ENCODE results near the gene SNCA.

SNCA gene

DNA sequence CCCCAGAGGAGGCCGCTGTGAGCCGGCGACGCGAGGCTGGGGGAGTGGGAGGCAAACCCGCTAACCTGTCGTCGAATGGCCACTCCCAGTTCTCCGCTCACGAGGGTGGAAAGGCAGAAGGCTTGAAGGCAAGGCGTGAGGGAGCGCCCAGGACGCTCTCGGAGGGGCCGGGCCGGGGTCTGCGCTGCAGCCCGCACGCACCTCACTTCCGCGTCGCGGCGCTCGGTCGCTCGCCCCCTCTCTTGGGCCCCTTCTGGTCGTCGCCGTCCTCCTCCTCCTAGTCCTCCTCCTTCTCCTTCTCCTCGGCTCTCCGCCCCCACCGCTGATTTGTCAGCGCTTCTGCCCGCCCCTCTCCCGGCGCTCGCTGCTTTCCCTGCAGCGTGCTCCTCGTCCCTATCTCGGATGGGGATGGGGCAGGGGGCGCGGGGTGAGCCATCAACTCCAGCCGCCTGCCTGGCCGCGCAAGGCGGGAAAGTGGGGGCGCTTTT, at the start of gene SNCA:
Gene SNCA, minus strand, starts transcription at position 265 of the 488 bp plus-strand sequence. CDS start 1,494 bp downstream, outside the sequence.
- Histone ChIP-seq H3K9me3 (ENCODE audit: control insufficient read depth, insufficient read depth, low read length) (no peaks in the 10 kb centered on the region), H3K27me3 (ENCODE audit: control insufficient read depth, insufficient read depth, low read length) (peaks cover 6% of the 10 kb centered on the region; the same call in 1 of the 2 replicates), H3K4me1 (ENCODE audit: control insufficient read depth, insufficient read depth, low read length) (no peaks in the 10 kb centered on the region), H3K27ac (ENCODE audit: low read length) (no peak within 1 kb of the TSS), H3K36me3 (ENCODE audit: control insufficient read depth, insufficient read depth, low read length) (no peaks in the 10 kb centered on the region), H3K4me3 (ENCODE audit: low read length) (peak within 1 kb of the TSS; percentile 62; the same call in 1 of the 2 replicates)
- no CpG with 5 or more reads among the region's 48 CpGs for WGBS (ENCODE audit: insufficient coverage, insufficient read length)
- DNase-seq (ENCODE audit: low read depth, low spot score), result peak; percentile 52

DNA sequence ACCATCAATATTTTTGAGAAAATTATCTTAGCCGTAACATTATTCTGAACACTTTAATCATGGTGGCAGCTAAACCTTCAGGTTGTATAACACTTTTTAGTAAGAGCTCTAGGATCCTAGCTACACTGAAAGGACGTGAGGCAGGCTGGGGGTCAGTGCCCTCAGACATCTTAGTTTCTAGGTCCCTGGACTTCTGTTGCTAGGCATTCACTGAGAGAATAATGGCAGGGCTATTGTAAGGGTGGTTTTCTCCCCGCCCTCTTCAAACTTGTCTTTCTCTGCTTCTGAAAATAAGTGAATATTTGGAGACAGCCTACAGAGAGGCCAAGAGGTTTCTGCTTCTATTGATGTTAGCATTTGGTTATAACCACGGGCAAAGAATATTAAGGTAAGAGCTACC, 42.3 kb upstream of the SNCA start:
- H3K27ac ChIP-seq (ENCODE audit: low read length), result no peak overlapping the region
- H3K9me3 ChIP-seq (ENCODE audit: control insufficient read depth, insufficient read depth, low read length), result no peaks in the 10 kb centered on the region
- no peak overlapping the region for H3K4me3 ChIP-seq (ENCODE audit: low read length)
- H3K4me1 ChIP-seq (ENCODE audit: control insufficient read depth, insufficient read depth, low read length), result no peaks in the 10 kb centered on the region
- no peaks in the 10 kb centered on the region for H3K36me3 ChIP-seq (ENCODE audit: control insufficient read depth, insufficient read depth, low read length)
- no peak for DNase-seq (ENCODE audit: low read depth, low spot score)
- no CpG with 5 or more reads among the region's 4 CpGs for WGBS (ENCODE audit: insufficient coverage, insufficient read length)
- H3K27me3 ChIP-seq (ENCODE audit: control insufficient read depth, insufficient read depth, low read length), result no peaks in the 10 kb centered on the region

DNA sequence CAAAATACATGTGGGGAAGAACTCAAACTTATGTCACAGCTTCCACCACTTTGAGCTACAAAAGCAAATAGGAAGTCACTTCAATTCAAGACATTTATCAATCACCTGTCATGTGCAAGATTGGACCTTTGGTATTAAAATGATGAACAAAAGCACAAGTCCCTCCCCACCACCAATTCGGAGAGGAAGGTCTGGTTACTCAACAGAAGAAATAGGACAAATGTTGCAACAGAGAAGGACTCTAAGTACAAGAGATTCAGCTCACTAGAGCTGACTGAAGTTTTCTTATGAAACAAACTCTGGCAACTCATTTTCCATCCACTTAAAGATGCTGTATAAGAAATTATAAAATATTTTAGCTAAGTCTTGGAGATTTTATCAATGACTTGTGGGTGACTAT, 41.6 kb upstream of the SNCA start:
- Histone ChIP-seq H3K9me3 (ENCODE audit: control insufficient read depth, insufficient read depth, low read length) (no peaks in the 10 kb centered on the region), H3K27me3 (ENCODE audit: control insufficient read depth, insufficient read depth, low read length) (no peaks in the 10 kb centered on the region), H3K36me3 (ENCODE audit: control insufficient read depth, insufficient read depth, low read length) (no peaks in the 10 kb centered on the region), H3K4me1 (ENCODE audit: control insufficient read depth, insufficient read depth, low read length) (no peaks in the 10 kb centered on the region), H3K27ac (ENCODE audit: low read length) (no peak overlapping the region), H3K4me3 (ENCODE audit: low read length) (no peak overlapping the region)
- no peak for DNase-seq (ENCODE audit: low read depth, low spot score)
- no CpG with 5 or more reads among the region's 1 CpG for WGBS (ENCODE audit: insufficient coverage, insufficient read length)

DNA sequence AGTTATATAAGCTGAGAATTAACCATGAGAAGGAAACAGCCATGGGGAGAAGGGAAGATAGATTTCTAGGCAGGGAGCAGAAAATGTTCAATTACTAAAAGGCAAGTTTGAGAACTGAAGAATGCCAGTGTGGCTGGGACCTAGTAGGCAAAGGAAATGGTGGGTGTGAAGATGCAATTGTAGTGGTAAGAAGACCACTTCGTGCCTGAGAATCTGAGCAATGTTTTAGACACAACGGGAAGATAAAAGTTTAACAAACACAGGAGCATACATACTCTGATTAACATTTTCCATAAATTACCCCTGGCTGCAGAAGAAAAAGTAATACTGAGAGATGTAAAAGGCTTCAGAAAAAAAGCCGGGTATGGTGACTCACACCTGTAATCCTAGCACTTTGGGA, 39.6 kb upstream of the SNCA start:
- Histone ChIP-seq H3K9me3 (ENCODE audit: control insufficient read depth, insufficient read depth, low read length) (no peaks in the 10 kb centered on the region), H3K27ac (ENCODE audit: low read length) (no peak overlapping the region), H3K27me3 (ENCODE audit: control insufficient read depth, insufficient read depth, low read length) (no peaks in the 10 kb centered on the region), H3K36me3 (ENCODE audit: control insufficient read depth, insufficient read depth, low read length) (no peaks in the 10 kb centered on the region), H3K4me1 (ENCODE audit: control insufficient read depth, insufficient read depth, low read length) (no peaks in the 10 kb centered on the region), H3K4me3 (ENCODE audit: low read length) (no peak overlapping the region)
- DNase-seq (ENCODE audit: low read depth, low spot score), result no peak
- WGBS (ENCODE audit: insufficient coverage, insufficient read length), result no CpG with 5 or more reads among the region's 3 CpGs

DNA sequence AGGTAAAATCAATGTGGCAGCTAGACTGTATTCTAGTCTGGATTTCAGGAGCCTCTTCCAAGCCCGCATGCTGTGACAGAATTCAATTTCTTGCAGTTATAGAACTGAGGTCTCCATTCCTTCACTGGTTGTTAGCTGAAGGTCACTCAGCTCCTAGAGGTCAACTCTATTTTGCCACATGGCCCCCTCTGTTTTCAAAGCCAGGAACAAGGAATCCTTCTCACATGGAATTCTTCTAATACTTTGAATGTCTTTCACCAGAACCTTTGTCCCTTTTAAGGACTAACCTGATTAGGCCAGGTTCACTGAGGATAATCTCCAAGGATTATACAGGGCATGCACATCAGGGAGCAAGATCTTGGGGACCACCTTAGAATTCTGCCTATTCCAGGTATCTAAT, 34.2 kb upstream of the SNCA start:
- no peak overlapping the region for H3K27ac ChIP-seq (ENCODE audit: low read length)
- WGBS (ENCODE audit: insufficient coverage, insufficient read length), result no CpG with 5 or more reads among the region's 1 CpG
- H3K9me3 ChIP-seq (ENCODE audit: control insufficient read depth, insufficient read depth, low read length), result no peaks in the 10 kb centered on the region
- DNase-seq (ENCODE audit: low read depth, low spot score), result no peak
- no peaks in the 10 kb centered on the region for H3K27me3 ChIP-seq (ENCODE audit: control insufficient read depth, insufficient read depth, low read length)
- H3K36me3 ChIP-seq (ENCODE audit: control insufficient read depth, insufficient read depth, low read length), result no peaks in the 10 kb centered on the region
- no peaks in the 10 kb centered on the region for H3K4me1 ChIP-seq (ENCODE audit: control insufficient read depth, insufficient read depth, low read length)
- no peak overlapping the region for H3K4me3 ChIP-seq (ENCODE audit: low read length)

DNA sequence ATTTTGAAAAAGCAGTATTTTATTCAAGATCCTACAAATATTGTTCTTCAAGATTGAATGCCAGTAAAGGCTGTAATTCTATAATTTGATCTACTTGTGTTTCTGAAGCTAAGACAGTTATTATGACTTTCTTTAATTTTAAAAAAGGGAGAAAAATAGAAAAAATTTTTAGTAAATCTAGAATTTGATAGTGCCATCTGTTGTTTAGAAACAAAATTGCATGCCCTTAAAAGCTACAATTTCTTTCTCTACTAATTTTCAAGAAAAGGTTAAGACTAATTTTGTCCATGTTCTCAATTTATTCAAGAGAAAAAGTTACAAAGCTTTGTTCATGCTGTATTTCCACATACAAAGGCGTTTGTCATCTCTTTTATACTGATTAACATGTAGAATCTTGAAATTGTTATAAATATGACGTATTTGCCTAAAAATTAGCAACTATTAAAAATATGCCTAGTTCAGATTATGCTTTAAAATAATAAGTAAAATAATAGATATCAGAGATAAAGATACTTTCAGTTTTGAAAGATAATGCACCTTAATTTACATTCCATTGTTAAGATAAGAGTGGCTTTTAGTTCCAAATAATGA, 32.1 kb upstream of the SNCA start:
- WGBS (ENCODE audit: insufficient coverage, insufficient read length), result no CpG with 5 or more reads among the region's 2 CpGs
- no peaks in the 10 kb centered on the region for H3K27me3 ChIP-seq (ENCODE audit: control insufficient read depth, insufficient read depth, low read length)
- H3K4me1 ChIP-seq (ENCODE audit: control insufficient read depth, insufficient read depth, low read length), result no peaks in the 10 kb centered on the region
- H3K4me3 ChIP-seq (ENCODE audit: low read length), result no peak overlapping the region
- no peak overlapping the region for H3K27ac ChIP-seq (ENCODE audit: low read length)
- H3K36me3 ChIP-seq (ENCODE audit: control insufficient read depth, insufficient read depth, low read length), result no peaks in the 10 kb centered on the region
- no peaks in the 10 kb centered on the region for H3K9me3 ChIP-seq (ENCODE audit: control insufficient read depth, insufficient read depth, low read length)
- no peak for DNase-seq (ENCODE audit: low read depth, low spot score)

DNA sequence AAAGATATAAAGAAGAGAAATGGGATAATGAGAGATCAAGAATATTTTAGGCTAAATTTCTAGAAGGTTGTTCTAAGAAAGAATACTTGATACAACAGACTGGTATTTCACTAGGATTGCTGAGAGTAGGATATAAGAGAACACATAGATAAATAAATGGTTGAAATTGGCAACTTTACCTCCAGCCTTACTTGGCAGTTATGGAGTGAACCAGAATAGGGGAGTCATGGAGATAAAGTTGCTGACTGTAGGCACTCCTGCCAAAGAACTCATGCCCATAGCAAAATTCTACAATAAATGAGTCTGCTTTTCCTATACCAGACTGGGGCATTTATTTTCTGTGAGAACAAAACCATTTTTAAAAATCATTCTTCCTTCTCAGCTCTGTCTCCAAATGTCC, 31.3 kb upstream of the SNCA start:
- Histone ChIP-seq H3K9me3 (ENCODE audit: control insufficient read depth, insufficient read depth, low read length) (no peaks in the 10 kb centered on the region), H3K27me3 (ENCODE audit: control insufficient read depth, insufficient read depth, low read length) (no peaks in the 10 kb centered on the region), H3K4me1 (ENCODE audit: control insufficient read depth, insufficient read depth, low read length) (no peaks in the 10 kb centered on the region), H3K27ac (ENCODE audit: low read length) (no peak overlapping the region), H3K36me3 (ENCODE audit: control insufficient read depth, insufficient read depth, low read length) (no peaks in the 10 kb centered on the region), H3K4me3 (ENCODE audit: low read length) (no peak overlapping the region)
- DNase-seq (ENCODE audit: low read depth, low spot score), result no peak

DNA sequence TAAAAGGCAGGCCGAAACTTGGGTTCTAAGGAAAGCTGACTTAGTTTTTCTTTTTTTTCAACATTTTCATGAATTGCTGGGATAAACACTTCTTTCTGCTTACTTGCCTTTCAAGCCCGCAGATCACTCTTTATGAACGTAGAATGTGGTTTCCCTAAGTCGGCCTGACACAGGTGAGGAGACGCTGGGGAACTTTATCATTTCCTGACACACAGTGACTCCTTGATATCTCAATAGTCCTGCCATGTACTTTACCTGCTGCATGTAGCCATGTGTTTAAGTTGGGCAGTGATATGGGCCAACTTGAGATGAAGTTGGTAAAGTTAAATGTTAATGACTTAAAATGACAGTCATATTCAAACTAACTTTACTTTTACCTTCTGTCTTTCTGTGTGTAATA, 26.6 kb upstream of the SNCA start:
- no peaks in the 10 kb centered on the region for H3K4me1 ChIP-seq (ENCODE audit: control insufficient read depth, insufficient read depth, low read length)
- no CpG with 5 or more reads among the region's 5 CpGs for WGBS (ENCODE audit: insufficient coverage, insufficient read length)
- DNase-seq (ENCODE audit: low read depth, low spot score), result no peak
- H3K9me3 ChIP-seq (ENCODE audit: control insufficient read depth, insufficient read depth, low read length), result no peaks in the 10 kb centered on the region
- no peak overlapping the region for H3K27ac ChIP-seq (ENCODE audit: low read length)
- no peaks in the 10 kb centered on the region for H3K27me3 ChIP-seq (ENCODE audit: control insufficient read depth, insufficient read depth, low read length)
- H3K36me3 ChIP-seq (ENCODE audit: control insufficient read depth, insufficient read depth, low read length), result no peaks in the 10 kb centered on the region
- no peak overlapping the region for H3K4me3 ChIP-seq (ENCODE audit: low read length)

DNA sequence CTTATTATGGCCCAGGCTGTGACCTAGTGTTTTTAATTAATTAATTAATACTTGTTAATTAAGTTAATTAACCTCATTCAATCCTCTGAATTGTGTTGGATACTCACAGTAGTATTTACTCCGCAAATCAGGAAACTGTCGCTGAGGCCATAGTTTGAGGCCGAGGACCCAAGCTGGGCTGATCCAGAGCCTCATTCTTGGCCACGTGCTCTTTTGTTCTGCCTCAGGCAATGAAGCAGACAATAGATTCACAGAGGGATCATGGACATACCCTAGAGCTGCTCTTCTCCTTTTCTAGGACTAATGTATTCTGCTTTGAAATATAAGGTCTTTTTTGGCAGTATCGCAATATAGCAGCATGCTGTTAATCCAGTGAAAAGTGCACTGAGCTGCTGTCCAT, 24.0 kb upstream of the SNCA start:
- Histone ChIP-seq H3K36me3 (ENCODE audit: control insufficient read depth, insufficient read depth, low read length) (no peaks in the 10 kb centered on the region), H3K4me1 (ENCODE audit: control insufficient read depth, insufficient read depth, low read length) (no peaks in the 10 kb centered on the region), H3K4me3 (ENCODE audit: low read length) (no peak overlapping the region), H3K9me3 (ENCODE audit: control insufficient read depth, insufficient read depth, low read length) (no peaks in the 10 kb centered on the region; the same call in 1 of the 2 replicates), H3K27ac (ENCODE audit: low read length) (no peak overlapping the region), H3K27me3 (ENCODE audit: control insufficient read depth, insufficient read depth, low read length) (no peaks in the 10 kb centered on the region)
- DNase-seq (ENCODE audit: low read depth, low spot score), result no peak
- no CpG with 5 or more reads among the region's 5 CpGs for WGBS (ENCODE audit: insufficient coverage, insufficient read length)

DNA sequence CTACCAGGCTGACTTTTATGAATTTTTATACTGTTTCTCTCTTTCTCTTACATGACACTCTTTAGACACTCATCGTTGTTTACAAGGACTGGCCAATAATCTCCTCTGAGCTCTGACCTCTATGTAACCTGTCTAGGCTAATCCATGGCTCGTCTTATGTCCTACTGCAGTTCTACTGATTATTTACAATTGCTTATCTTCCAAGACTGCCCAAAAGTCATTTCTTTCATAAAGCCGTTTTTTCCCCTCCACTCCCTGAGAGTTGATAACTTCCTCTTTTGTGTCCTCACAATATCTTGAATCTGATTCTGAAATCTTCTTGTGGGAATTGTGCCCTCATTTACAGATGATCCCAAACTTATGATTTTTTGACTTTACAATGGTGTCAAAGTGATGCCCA, 18.3 kb upstream of the SNCA start:
- no peaks in the 10 kb centered on the region for H3K27me3 ChIP-seq (ENCODE audit: control insufficient read depth, insufficient read depth, low read length)
- WGBS (ENCODE audit: insufficient coverage, insufficient read length), result no CpG with 5 or more reads among the region's 3 CpGs
- H3K36me3 ChIP-seq (ENCODE audit: control insufficient read depth, insufficient read depth, low read length), result no peaks in the 10 kb centered on the region
- no peak overlapping the region for H3K27ac ChIP-seq (ENCODE audit: low read length)
- no peaks in the 10 kb centered on the region for H3K4me1 ChIP-seq (ENCODE audit: control insufficient read depth, insufficient read depth, low read length)
- no peaks in the 10 kb centered on the region; the same call in 1 of the 2 replicates for H3K9me3 ChIP-seq (ENCODE audit: control insufficient read depth, insufficient read depth, low read length)
- DNase-seq (ENCODE audit: low read depth, low spot score), result no peak
- no peak overlapping the region for H3K4me3 ChIP-seq (ENCODE audit: low read length)

DNA sequence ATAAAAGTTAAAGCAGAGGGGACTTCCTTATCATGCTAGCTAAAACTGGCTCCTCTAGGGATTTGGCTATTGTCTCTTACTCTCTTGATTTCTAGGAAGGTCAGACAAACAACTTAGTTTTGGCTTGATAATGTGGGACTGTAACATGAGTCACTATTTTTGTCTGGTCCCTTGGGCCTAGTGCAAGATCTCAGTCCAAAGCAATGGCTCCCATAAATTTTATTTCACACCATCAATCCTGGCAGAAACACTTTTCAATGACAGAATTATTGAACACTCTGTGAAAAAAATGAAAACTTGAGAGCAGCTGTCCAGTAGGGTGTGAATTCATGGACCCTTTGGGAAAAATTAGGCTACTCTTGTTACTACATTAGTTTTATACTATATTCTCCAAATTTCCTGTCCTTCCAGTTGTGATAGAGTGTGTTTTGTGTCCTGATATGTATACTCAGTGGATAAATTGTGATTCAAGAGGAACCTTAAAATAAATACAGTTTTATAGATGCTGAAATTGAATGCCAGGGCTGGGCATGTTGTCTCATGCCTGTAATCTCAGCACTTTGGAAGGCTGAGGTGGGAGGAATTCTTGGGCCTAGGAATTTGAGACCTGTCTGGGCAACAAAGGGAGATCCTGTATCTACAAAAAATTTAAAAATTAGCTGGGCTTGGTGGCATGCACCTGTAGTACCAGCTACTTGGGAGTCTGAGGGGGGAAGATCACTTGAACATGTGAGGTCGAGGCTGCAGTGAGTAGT, 10.8 kb upstream of the SNCA start:
- no peaks in the 10 kb centered on the region for H3K27me3 ChIP-seq (ENCODE audit: control insufficient read depth, insufficient read depth, low read length)
- no peak for DNase-seq (ENCODE audit: low read depth, low spot score)
- H3K36me3 ChIP-seq (ENCODE audit: control insufficient read depth, insufficient read depth, low read length), result no peaks in the 10 kb centered on the region
- WGBS (ENCODE audit: insufficient coverage, insufficient read length), result no CpG with 5 or more reads among the region's 1 CpG
- H3K9me3 ChIP-seq (ENCODE audit: control insufficient read depth, insufficient read depth, low read length), result no peaks in the 10 kb centered on the region
- no peaks in the 10 kb centered on the region for H3K4me1 ChIP-seq (ENCODE audit: control insufficient read depth, insufficient read depth, low read length)
- no peak overlapping the region for H3K27ac ChIP-seq (ENCODE audit: low read length)
- no peak overlapping the region for H3K4me3 ChIP-seq (ENCODE audit: low read length)

All from iPS DF 6.9 (cell line).